ENCODE data around the gene THBS3.

DNA sequence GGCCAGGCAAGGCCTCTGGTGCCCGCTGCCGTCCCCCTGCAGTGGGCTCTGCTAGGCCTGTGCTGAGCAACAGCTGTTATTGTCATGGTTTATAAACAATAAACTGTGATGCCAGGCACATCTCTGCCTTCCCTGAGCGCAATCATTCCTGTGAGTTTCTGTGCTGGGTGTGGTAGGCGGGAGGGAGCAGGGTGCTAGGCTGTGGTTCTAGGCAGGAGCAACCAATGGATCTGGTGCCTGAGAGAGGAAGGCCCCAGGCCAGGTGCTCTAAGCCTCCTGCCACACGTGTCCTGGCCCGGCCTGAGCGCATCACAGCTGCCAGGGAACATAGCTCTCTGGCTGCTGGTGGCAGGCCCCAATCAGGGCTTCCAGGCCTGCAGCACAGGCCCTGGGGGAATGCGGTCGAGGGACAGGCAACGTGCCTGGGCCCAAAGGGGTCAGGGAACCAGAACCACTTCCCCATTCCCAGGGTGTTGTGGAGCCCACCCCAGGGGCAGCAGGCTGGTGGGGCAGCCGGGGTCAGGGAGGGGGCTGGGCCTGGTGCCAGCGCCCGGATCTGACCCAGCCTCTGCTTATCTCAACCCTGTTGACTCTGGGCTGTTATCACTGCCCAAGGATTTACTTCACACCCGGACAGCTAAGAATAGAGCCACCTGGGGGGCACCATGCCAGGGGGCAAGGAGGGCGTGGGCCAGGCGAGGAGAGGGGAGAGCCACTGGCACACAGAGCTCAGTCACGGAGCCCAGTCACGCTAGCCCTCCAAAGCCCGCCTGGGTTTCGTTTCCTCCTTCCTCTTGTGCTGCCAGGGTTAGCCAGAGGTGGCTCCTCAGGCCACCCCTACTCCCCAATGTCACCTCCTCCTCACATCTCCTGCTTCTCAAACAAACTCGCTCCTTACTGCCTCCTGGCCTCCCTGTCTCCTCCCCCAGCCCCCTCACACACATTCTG lies 22.6 kb downstream of the THBS3 start:
- TF ChIP-seq MAFK (IDR thresholded peaks at IDR 0.05; ENCODE audit: low read depth, low read length) (no peak), POLR2A (IDR thresholded peaks at IDR 0.05; ENCODE audit: low read depth, low read length) (no peak), CTCF (conservative IDR thresholded peaks at IDR 0.05; ENCODE audit: low read depth, low read length) (no peak), RCOR1 (IDR thresholded peaks at IDR 0.05; ENCODE audit: insufficient replicate concordance, low read length) (no peak), MXI1 (IDR thresholded peaks at IDR 0.05; ENCODE audit: borderline replicate concordance, low read depth, low read length) (no peak), RAD21 (IDR thresholded peaks at IDR 0.05; ENCODE audit: low read length) (no peak), CEBPB (IDR thresholded peaks at IDR 0.05; ENCODE audit: low read depth, low read length) (no peak), MAZ (IDR thresholded peaks at IDR 0.05; ENCODE audit: borderline replicate concordance, low read depth, low read length) (no peak), SMC3 (IDR thresholded peaks at IDR 0.05; ENCODE audit: low read depth, low read length) (no peak), ELK1 (IDR thresholded peaks at IDR 0.05; ENCODE audit: borderline replicate concordance, low read depth, low read length) (no peak), RFX5 (IDR thresholded peaks at IDR 0.05; ENCODE audit: low read depth, low read length) (no peak), NFE2L2 (IDR thresholded peaks at IDR 0.05; ENCODE audit: low read depth, low read length) (no peak), BHLHE40 (IDR thresholded peaks at IDR 0.05; ENCODE audit: low read depth, low read length) (no peak)
- TF ChIP-seq, protein P1, sequence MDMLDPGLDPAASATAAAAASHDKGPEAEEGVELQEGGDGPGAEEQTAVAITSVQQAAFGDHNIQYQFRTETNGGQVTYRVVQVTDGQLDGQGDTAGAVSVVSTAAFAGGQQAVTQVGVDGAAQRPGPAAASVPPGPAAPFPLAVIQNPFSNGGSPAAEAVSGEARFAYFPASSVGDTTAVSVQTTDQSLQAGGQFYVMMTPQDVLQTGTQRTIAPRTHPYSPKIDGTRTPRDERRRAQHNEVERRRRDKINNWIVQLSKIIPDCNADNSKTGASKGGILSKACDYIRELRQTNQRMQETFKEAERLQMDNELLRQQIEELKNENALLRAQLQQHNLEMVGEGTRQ (IDR thresholded peaks at IDR 0.05; ENCODE audit: low read depth, low read length): no peak
